ENCODE results near the gene SUFU.
A peak's percentile ranks its signal among the peaks of the same experiment; 100 is the strongest.
"Not testable (repeated sequence)": the region's sequence is repeated elsewhere in the genome, so short reads cannot be mapped to it uniquely, and the experiment has no call there.

The SUFU gene

DNA sequence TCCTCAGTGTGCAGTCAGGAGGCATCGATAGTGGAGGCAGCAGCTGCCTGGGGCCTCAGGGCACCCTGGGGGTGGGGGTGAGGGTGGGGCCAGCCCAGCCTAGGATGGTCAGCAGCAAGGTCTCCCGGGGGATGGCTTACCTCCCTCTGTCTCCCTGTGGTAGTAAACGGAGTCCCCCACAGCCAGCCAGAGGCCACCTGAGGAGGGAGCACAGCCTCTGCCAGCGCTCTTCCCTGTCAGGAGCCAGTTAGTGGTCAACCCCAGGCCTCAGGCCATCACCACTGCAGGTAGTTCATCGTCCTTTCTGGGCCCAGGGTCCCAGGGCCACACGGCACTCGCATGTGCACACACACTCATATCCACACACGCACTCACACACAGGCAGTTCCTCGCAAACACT is 23.4 kb upstream of the SUFU start:
- DNase-seq = no peak

DNA sequence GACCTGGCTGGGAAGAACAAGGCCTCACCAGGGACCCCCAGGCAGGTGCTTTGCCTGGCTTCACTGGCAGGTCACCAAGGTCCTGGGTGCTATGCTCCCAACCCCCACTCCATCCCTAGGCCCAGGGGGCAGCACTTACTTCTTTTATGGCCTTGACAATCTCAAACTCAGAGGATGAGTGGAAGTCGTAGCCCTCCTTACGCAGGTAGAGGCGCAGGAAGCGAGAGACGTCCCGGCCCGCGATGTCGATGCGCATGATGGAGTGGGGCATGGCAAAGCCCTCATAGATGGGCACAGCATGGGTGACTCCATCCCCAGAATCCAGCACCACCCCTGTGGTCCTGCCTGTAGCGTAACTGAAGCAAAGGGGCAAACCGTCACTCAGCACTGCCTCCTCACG is 19.8 kb upstream of the SUFU start:
- no peak for DNase-seq

DNA sequence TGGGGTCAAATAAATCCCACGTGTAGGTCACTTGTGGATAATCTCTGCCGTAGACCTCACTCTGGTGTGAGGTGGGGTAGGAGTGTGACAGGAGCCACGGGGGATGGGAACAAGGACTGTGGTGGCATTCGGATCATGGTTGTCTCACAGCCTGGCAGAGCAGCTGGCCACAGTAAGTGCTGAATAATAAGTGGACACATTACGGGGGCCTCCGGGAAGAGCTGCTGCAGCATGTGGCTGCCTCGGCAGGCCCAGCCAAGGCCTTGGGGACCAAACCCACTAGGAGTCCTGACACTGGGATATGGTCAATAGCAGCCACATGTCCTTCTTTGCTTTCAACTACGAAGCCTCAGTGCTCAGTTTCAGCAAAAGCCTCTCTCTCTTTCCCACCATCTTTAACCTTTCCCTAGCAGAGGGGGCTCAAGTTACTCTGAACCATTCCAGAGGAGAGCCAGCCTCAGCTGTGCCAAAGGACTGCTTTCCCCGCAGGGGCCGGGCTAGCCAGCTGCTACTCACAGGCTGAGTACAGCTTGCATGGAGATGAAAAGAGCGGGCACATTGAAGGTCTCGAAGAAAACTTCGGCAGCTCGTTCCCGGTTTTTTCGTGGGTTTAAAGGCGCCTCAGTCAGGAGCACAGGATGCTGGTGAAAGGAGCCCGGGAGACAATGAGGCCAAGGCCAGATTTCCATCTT is 18.5 kb upstream of the SUFU start:
- DNase-seq = no peak

- no peak for DNase-seq
Measured at GRCh38 chr10:102491136-102491535, 12.6 kb upstream of the SUFU start.

DNA sequence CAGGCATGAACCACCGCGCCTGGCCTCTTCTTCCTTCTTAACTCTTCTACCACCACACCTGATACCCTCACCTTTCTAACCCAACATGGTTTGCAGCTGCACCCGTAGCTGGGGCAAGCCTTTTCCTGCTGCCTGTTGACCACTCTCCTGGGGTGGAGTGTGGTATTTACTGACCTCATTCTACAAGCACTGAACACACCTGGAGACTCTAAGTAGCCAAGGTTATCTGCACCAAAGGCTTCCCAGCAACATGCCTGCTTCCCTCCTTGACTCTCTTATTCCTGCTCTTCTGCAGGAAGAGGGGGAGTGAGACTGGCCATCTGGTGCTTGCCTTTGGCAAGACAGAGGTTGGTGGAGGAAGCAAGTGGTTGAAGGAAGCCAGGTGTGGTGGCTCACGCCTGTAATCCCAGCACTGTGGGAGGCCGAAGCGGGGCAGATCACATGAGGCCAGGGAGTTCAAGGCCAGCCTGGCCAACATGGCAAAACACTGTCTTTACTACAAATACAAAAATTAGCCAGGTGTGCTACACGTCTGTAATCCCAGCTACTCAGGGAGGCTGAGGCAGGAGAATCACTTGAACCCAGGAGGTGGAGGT is 11.3 kb upstream of the SUFU start:
- DNase-seq = no peak

GRCh38 chr10:102492983-102493382 is 10.8 kb upstream of the SUFU start:
- no peak for DNase-seq

DNA sequence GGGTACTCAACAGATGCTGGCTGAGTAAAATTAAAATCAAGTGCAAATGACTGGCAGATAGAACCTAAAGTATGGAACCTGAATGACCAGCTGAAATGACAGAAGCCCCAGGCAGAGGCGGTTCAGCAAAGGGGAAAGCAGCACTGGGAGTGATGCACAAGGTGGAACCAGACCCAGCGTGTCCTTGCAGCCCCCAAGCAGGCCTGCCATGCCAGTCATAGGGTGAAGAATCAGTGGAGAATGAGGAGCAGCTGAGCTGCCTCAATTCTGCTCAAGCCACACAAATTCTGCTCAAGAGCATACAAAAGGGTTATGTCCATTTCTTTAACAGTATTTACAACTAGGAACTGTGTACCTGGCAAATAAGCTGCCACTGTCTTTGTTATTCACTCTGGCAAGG is 10.0 kb upstream of the SUFU start:
- no peak for DNase-seq

GRCh38 chr10:102497545-102497944 is 6.2 kb upstream of the SUFU start:
- DNase-seq = no peak

DNA sequence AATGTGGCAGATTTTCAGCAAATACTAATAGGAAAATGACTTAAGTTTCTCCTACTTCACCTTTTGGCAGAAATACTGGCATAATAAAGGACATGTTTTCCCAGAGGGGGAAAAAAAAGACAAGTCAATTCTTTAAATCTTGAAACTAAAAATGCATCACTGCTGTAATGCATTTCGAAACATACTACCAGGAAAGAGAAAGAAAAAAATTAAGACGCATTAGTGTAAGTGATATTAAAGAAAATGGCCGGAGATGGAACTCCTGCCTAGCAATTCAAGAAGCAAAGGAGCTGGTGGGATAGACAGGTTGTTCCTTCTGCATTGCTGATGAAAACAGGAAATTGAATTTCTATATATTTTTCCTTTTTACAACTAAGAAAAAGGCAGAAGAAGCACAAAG is 4.4 kb upstream of the SUFU start:
- DNase-seq = no peak

- not testable (repeated sequence) for DNase-seq
Measured at GRCh38 chr10:102500686-102501085, 3.1 kb upstream of the SUFU start.

GRCh38 chr10:102501201-102502028 is 2.4 kb upstream of the SUFU start:
- DNase-seq = no peak

GRCh38 chr10:102502029-102502336 is 1.8 kb upstream of the SUFU start:
- DNase-seq = peak; percentile 89

DNA sequence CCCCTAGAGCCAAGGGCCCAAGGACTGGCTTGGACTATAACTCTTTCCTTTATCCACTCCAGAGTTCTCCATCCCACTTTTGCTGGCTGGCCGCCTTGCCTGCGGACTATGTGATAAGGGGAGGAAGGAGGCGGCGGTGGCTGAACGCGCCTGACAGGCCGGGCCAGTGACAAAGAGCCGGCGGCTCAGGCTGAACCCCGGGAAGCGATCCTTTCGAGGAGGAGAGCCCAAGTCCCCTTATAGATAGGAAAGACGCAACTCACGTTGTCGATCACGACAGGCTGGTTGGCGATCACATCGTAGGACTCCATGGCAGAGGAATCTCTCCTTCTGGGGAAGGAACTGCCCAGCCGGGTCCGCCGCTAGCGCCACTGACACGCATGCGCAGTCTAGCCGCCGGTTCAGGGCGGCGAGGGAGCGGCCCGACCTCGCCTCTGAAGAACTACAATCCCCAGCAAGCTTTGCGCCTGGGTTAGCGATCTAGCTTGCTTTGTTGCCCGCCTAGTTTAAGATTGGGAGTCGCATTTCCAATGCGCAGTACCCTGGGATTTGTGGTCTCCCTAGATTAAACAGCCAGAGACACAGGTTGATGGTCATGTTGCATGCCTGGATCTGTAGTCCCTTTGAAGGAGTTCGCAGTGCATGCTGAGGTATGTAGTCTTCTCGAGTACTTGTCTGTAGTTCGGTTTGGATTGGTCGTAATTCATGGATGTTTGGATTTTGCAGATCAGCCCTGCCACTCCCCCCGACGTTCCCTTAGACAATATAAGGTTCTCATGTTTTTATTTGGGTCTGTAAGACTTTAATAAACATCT is 1.2 kb upstream of the SUFU start, which contains the start of gene ACTR1A:
TSS of gene ACTR1A (minus strand) at position 376 of the 815 bp plus-strand sequence. CDS start at position 311, 65 bp downstream.
- peak; percentile 88 for DNase-seq

DNA sequence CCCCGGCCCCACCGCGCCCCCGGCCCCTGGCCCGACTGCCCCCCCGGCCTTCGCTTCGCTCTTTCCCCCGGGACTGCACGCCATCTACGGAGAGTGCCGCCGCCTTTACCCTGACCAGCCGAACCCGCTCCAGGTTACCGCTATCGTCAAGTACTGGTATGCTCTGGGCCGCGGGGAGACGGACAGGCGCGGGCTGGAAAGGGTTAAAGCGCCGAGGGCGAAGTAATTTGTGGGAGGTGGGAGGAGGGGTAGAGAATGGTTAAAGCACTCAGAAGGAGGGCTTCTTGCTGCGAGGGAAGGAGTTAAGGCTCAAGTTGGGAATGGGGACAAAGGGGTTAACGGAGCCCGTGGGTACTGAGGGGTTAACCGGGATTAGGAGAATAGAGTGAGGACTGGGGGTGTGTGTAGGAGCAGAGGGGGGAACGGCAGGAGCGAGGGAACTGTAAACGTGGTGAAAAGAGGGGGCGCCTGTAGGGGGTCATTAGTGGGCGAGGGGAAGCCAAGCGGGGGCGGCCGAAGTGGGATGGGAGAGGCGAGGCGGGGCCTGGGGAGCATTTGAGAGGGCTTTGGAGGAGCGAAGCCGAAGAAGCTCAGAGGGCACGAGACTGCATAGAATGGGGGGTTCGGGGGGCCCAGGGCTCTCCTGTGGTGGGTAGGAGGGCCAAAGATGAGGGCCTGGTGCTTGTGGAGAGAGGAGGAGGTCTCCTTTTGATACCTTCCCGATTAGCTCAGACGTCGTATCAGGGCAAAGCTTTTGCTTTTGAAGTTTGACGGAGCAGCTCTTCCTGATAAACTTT is 605 bp downstream of the SUFU start:
- DNase-seq = no peak

DNA sequence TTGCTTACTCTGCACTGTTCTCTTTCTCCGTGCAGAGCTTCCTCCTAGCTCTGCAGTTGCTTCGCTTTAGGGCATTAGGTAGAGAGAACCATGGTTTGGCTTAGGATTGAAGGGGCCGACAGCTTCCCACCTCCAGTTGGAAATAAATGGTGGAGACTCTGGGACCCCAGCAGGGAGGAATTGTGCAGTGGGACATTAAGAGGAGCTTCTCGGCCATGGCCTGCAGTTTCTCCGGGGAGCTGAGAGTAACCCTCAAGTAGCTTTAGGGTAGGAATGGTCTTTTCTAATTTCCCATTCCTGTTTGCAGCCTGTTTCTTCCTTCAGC is 1.2 kb downstream of the SUFU start:
- no peak for DNase-seq

GRCh38 chr10:102505462-102506115 is 1.8 kb downstream of the SUFU start:
- DNase-seq = no peak

DNA sequence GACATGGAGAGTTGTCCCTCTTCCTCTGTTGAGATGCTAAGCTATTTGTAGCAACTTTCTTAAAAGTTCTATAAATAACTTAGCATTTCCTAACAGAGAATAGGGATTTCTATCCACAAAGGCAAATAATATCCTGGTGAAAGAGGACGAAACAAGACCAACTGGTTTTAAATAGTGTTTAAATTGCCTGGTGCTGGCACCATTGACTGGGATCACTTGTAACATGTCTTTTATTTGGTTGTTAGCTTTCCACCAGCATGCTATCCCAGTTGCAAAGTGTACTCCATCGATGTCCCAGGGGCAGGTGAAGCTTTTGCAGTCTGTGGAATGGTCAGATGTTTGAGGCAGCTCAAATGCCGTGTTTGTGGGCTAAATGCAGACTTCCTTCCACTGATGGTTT is 3.7 kb downstream of the SUFU start:
- no peak for DNase-seq

DNA sequence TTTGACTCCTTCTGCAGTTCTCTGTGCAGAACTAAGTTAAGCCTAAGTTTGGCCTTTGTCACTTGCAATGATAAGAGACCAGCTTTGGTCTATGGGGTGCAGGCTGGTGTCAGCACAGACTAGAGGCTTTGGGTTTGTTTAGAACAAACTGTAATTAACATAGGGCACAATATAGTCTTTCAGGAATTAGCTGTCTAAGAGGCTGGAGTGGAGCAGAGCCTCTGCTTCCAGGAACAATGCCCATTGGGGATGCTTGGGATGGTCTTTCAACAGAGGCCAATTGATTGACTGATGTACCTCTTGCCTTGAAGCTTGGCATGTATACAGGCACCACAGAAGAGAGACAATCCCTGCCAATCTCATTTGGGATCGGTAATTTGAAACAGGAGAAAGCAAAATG is 4.7 kb downstream of the SUFU start:
- no peak for DNase-seq

GRCh38 chr10:102509387-102509786 is 5.6 kb downstream of the SUFU start:
- DNase-seq = no peak

DNA sequence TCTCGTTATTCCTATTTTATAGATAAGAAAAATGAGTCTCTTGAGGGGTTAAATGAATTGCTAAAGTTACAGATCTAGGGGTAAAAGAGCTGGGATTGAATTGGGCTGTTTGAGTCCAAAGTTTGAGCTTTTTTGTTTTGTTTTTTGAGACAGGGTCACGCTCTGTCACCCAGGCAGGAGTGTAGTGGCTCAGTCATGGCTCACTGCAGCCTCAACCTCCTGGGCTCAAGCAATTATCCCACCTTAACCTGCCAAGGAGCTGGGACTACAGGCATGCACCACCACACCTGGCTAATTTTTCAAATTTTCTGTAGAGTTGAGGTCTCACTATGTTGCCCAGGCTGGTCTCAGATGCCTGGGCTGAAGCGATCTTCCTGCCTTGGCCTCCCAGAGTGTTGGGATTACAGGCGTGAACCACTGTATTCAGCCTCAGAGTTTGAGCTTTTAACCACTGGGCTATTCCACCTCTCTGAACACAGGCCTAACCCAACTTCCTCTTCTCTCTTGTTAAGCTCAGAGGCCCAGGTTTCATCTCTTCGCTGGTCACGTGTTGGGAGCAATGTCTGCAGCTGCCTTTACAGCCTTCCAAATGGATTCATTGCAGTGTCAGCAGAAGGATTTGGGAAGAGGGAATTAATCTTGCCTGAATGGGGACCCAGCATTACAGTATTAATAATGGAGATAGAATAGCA is 8.0 kb downstream of the SUFU start:
- no peak for DNase-seq

All from NCI-H2171 (cell line).